HAP-1 (cell line): ENCODE results near the gene TLCD2.
A peak's percentile ranks its signal among the peaks of the same experiment; 100 is the strongest.
"Not testable (repeated sequence)": the region's sequence is repeated elsewhere in the genome, so short reads cannot be mapped to it uniquely, and the experiment has no call there.

ENCODE experiments used
- DNase-seq, 2 experiments: peaks; one replicate each; pipeline ENCODE4 v3.0.0-alpha.2; 2016 to 2020; ENCODE audit warnings: low spot score in 2 of 2
- H3K27me3 ChIP-seq: fragments of 250-450 bp; sonication (Bioruptor Pico); 2 replicates; pipeline ENCODE4 v1.5.1; 2020; ENCODE audit warnings: low read depth, mild to moderate bottlenecking, moderate library complexity
- H3K36me3 ChIP-seq: fragments of 250-450 bp; sonication (Bioruptor Pico); replicated peaks from 2 replicates; pipeline ENCODE4 v1.5.1; 2020; ENCODE audit warnings: mild to moderate bottlenecking
- H3K4me1 ChIP-seq: fragments of 250-450 bp; sonication (Bioruptor Pico); 2 replicates; pipeline ENCODE4 v1.5.1; 2020; ENCODE audit warnings: mild to moderate bottlenecking
- H3K4me3 ChIP-seq: fragments of 250-450 bp; sonication (Bioruptor Pico); 2 replicates; pipeline ENCODE4 v1.5.1; 2020; ENCODE audit warnings: mild to moderate bottlenecking, moderate library complexity
- H3K9me3 ChIP-seq: fragments of 250-450 bp; sonication (Bioruptor Pico); 2 replicates; pipeline ENCODE4 v1.5.1; 2020; ENCODE audit warnings: mild to moderate bottlenecking, moderate library complexity
- in situ Hi-C: fragments of 300-500 bp; cut with MboI; formaldehyde crosslinking; loops from 3 replicates; pipeline ENCODE4 v1.14.3; 2020; ENCODE audit warnings: low sequenced_read_pairs, inconsistent platforms, mixed read lengths

The TLCD2 gene

GRCh38 chr17:1705004-1705403, 5.2 kb downstream of the TLCD2 start:
- Histone ChIP-seq H3K36me3 (no peaks in the 10 kb centered on the region), H3K4me3 (no peak overlapping the region), H3K27me3 (no peaks in the 10 kb centered on the region; the same call in 1 of the 2 replicates), H3K4me1 (no peaks in the 10 kb centered on the region), H3K9me3 (no peaks in the 10 kb centered on the region)
- DNase-seq, result no peak
- in situ Hi-C loops, result no loop called here

- Histone ChIP-seq H3K27me3 (no peaks in the 10 kb centered on the region; the same call in 1 of the 2 replicates), H3K4me1 (no peaks in the 10 kb centered on the region), H3K4me3 (no peak overlapping the region), H3K36me3 (no peaks in the 10 kb centered on the region), H3K9me3 (no peaks in the 10 kb centered on the region)
- in situ Hi-C loops, result no loop called here
- DNase-seq, result no peak
Measured at GRCh38 chr17:1703063-1703462, 7.1 kb downstream of the TLCD2 start.

- DNase-seq, H3K4me3 ChIP-seq, H3K27me3 ChIP-seq, H3K9me3 ChIP-seq, in situ Hi-C loops, H3K4me1 ChIP-seq, H3K36me3 ChIP-seq: not testable (repeated sequence)
Measured at GRCh38 chr17:1699891-1700290, 10.3 kb downstream of the TLCD2 start.

GRCh38 chr17:1697681-1698080, 12.5 kb downstream of the TLCD2 start:
- DNase-seq, result no peak
- Histone ChIP-seq H3K4me3 (no peak overlapping the region), H3K4me1 (no peaks in the 10 kb centered on the region), H3K27me3 (no peaks in the 10 kb centered on the region), H3K36me3 (no peaks in the 10 kb centered on the region), H3K9me3 (no peaks in the 10 kb centered on the region)
- in situ Hi-C loops, result no loop called here

GRCh38 chr17:1695365-1695764, 14.8 kb downstream of the TLCD2 start:
- no peak for DNase-seq
- H3K4me3 ChIP-seq, result no peak overlapping the region
- no peaks in the 10 kb centered on the region for H3K36me3 ChIP-seq
- H3K9me3 ChIP-seq, result no peaks in the 10 kb centered on the region
- H3K4me1 ChIP-seq, result no peaks in the 10 kb centered on the region
- H3K27me3 ChIP-seq, result no peaks in the 10 kb centered on the region
- in situ Hi-C loops, result no loop called here

- no peaks in the 10 kb centered on the region for H3K4me1 ChIP-seq
- H3K36me3 ChIP-seq, result no peaks in the 10 kb centered on the region
- DNase-seq, result no peak
- in situ Hi-C loops, result no loop called here
- no peaks in the 10 kb centered on the region for H3K27me3 ChIP-seq
- H3K9me3 ChIP-seq, result no peaks in the 10 kb centered on the region
- H3K4me3 ChIP-seq, result no peak overlapping the region
Measured at GRCh38 chr17:1693339-1693738, 16.8 kb downstream of the TLCD2 start.

- Histone ChIP-seq H3K4me3 (no peak overlapping the region), H3K9me3 (no peaks in the 10 kb centered on the region), H3K4me1 (no peaks in the 10 kb centered on the region), H3K27me3 (no peaks in the 10 kb centered on the region), H3K36me3 (no peaks in the 10 kb centered on the region)
- in situ Hi-C loops, result no loop called here
- DNase-seq, result no peak
Measured at GRCh38 chr17:1690544-1691221, 19.5 kb downstream of the TLCD2 start.

- H3K27me3 ChIP-seq, H3K9me3 ChIP-seq, in situ Hi-C loops, DNase-seq, H3K36me3 ChIP-seq, H3K4me1 ChIP-seq, H3K4me3 ChIP-seq: not testable (repeated sequence)
Measured at GRCh38 chr17:1688405-1688804, 21.8 kb downstream of the TLCD2 start.

GRCh38 chr17:1686086-1686485, 24.1 kb downstream of the TLCD2 start:
- no peak overlapping the region for H3K4me3 ChIP-seq
- H3K27me3 ChIP-seq, result no peaks in the 10 kb centered on the region
- peaks cover 26% of the 10 kb centered on the region for H3K36me3 ChIP-seq
- peaks cover 8% of the 10 kb centered on the region for H3K4me1 ChIP-seq
- no peak for DNase-seq
- in situ Hi-C loops, result no loop called here
- H3K9me3 ChIP-seq, result no peaks in the 10 kb centered on the region

- H3K27me3 ChIP-seq, result no peaks in the 10 kb centered on the region
- H3K36me3 ChIP-seq, result peaks cover 41% of the 10 kb centered on the region
- H3K9me3 ChIP-seq, result no peaks in the 10 kb centered on the region
- H3K4me3 ChIP-seq, result peak within 1 kb of the TSS; percentile 99
- peaks cover 8% of the 10 kb centered on the region for H3K4me1 ChIP-seq
- peak; percentile 96 to 98 for DNase-seq
- in situ Hi-C loops, result no loop called here
Measured at GRCh38 chr17:1684378-1685189, 25.6 kb downstream of the TLCD2 start, which contains the start of gene PRPF8. PRPF8 (minus strand) TSS chr17:1684867; CDS start chr17:1684571, 296 bp downstream.

- Histone ChIP-seq H3K27me3 (no peaks in the 10 kb centered on the region), H3K36me3 (peaks cover 52% of the 10 kb centered on the region), H3K9me3 (no peaks in the 10 kb centered on the region), H3K4me1 (peaks cover 8% of the 10 kb centered on the region), H3K4me3 (peak overlapping the region; percentile 99)
- DNase-seq, result no peak
- in situ Hi-C loops, result no loop called here
Measured at GRCh38 chr17:1683459-1683858, 26.7 kb downstream of the TLCD2 start.

GRCh38 chr17:1676401-1676800, 33.8 kb downstream of the TLCD2 start:
- Histone ChIP-seq H3K4me1 (no peaks in the 10 kb centered on the region), H3K9me3 (no peaks in the 10 kb centered on the region), H3K27me3 (no peaks in the 10 kb centered on the region), H3K4me3 (no peak overlapping the region), H3K36me3 (peaks cover 98% of the 10 kb centered on the region)
- in situ Hi-C loops, result no loop called here
- DNase-seq, result no peak

GRCh38 chr17:1673041-1673785, 37.0 kb downstream of the TLCD2 start:
- Histone ChIP-seq H3K4me1 (no peaks in the 10 kb centered on the region), H3K36me3 (peaks cover 98% of the 10 kb centered on the region), H3K4me3 (no peak overlapping the region), H3K9me3 (no peaks in the 10 kb centered on the region), H3K27me3 (no peaks in the 10 kb centered on the region)
- no peak for DNase-seq
- in situ Hi-C loops, result no loop called here

GRCh38 chr17:1663934-1664333, 46.2 kb downstream of the TLCD2 start:
- H3K9me3 ChIP-seq, H3K4me3 ChIP-seq, DNase-seq, H3K4me1 ChIP-seq, H3K27me3 ChIP-seq, in situ Hi-C loops: not testable (repeated sequence)
- peaks cover 90% of the 10 kb centered on the region for H3K36me3 ChIP-seq
